Liver (tissue), 9 donors: ENCODE results near the gene CLDN14. TPM values are rescaled to one million over a fixed set of nuclear protein-coding genes. Genes with fewer than 3 reads are reported as not detected.
A peak's percentile ranks its signal among the peaks of the same experiment; 100 is the strongest.

Experiments
- DNase-seq: peaks from one replicate; pipeline ENCODE4 v3.0.0-alpha.2; 2017; ENCODE audit warnings: low spot score
- H3K27ac ChIP-seq, 2 donors: one replicate each; pipeline ENCODE4 v1.7.0; 2013; ENCODE audit warnings: inconsistent platforms in 2 of 2, low read length in 2 of 2, control low read depth in 1 of 2, low read depth in 1 of 2, mild to moderate bottlenecking in 1 of 2
- H3K27me3 ChIP-seq, 4 donors: one replicate each; pipeline versions ENCODE4 v1.6.1 to v1.7.0; 2013; ENCODE audit warnings: low read length in 3 of 4, inconsistent platforms in 1 of 4, mild to moderate bottlenecking in 1 of 4, moderate library complexity in 1 of 4; ENCODE audit not compliant: control insufficient read depth in 4 of 4, insufficient read depth in 4 of 4
- H3K36me3 ChIP-seq, 4 donors: one replicate each; pipeline versions ENCODE4 v1.6.1 to v1.7.0; 2013; ENCODE audit warnings: low read length in 3 of 4, mild to moderate bottlenecking in 3 of 4, low read depth in 1 of 4, moderate library complexity in 1 of 4; ENCODE audit not compliant: control insufficient read depth in 4 of 4, insufficient read depth in 3 of 4
- H3K4me1 ChIP-seq, 4 donors: one replicate each; pipeline versions ENCODE4 v1.6.1 to v1.7.0; 2013; ENCODE audit warnings: low read length in 3 of 4, mild to moderate bottlenecking in 3 of 4, moderate library complexity in 1 of 4; ENCODE audit not compliant: control insufficient read depth in 4 of 4, insufficient read depth in 4 of 4
- H3K4me3 ChIP-seq, 3 donors: one replicate each; pipeline versions ENCODE4 v1.6.1 to v1.7.0; 2013; ENCODE audit warnings: low read length in 3 of 3, control low read depth in 1 of 3, low read depth in 1 of 3, mild to moderate bottlenecking in 1 of 3
- H3K9ac ChIP-seq, 2 donors: one replicate each; pipeline ENCODE4 v1.7.0; 2013; ENCODE audit warnings: low read length in 2 of 2, mild to moderate bottlenecking in 2 of 2, moderate library complexity in 2 of 2, control low read depth in 1 of 2, low read depth in 1 of 2
- H3K9me3 ChIP-seq, 4 donors: one replicate each; pipeline versions ENCODE4 v1.6.1 to v1.7.0; 2013; ENCODE audit warnings: low read length in 3 of 4; ENCODE audit not compliant: control insufficient read depth in 4 of 4
- ATF3 ChIP-seq: IDR thresholded peaks from 2 replicates; pipeline ENCODE4 v1.6.1; 2016; ENCODE audit warnings: antibody characterized with exemption
- CTCF ChIP-seq: fragments of 150-350 bp; IDR thresholded peaks from 2 replicates; pipeline ENCODE4 v1.5.1; 2017; ENCODE audit warnings: improper control_type of control experiment, low read depth, low read length; ENCODE audit not compliant: missing input control
- FOXA1 ChIP-seq: IDR thresholded peaks from 2 replicates; pipeline ENCODE4 v1.6.1; 2016; ENCODE audit warnings: antibody characterized with exemption
- FOXA2 ChIP-seq: IDR thresholded peaks from 2 replicates; pipeline ENCODE4 v1.6.1; 2016; ENCODE audit warnings: antibody characterized with exemption
- GABPA ChIP-seq, 2 donors: IDR thresholded peaks in 1 of 2; conservative IDR thresholded peaks in 1 of 2; 2 replicates each; pipeline ENCODE4 v1.6.1; 2016; ENCODE audit warnings: antibody characterized with exemption in 2 of 2, mild to moderate bottlenecking in 1 of 2, moderate library complexity in 1 of 2
- HNF4A ChIP-seq, 2 donors: conservative IDR thresholded peaks; 2 replicates each; pipeline ENCODE4 v1.6.1; 2016; ENCODE audit warnings: antibody characterized with exemption in 2 of 2, mild to moderate bottlenecking in 2 of 2
- HNF4G ChIP-seq: IDR thresholded peaks from 2 replicates; pipeline ENCODE4 v1.6.1; 2016; ENCODE audit warnings: antibody characterized with exemption
- JUND ChIP-seq, 2 donors: IDR thresholded peaks; 2 replicates each; pipeline ENCODE4 v1.6.1; 2016; ENCODE audit warnings: antibody characterized with exemption in 2 of 2
- MAX ChIP-seq: IDR thresholded peaks from 2 replicates; pipeline ENCODE4 v1.6.1; 2016; ENCODE audit warnings: antibody characterized with exemption
- NR2F2 ChIP-seq: IDR thresholded peaks from 2 replicates; pipeline ENCODE4 v1.6.1; 2016; ENCODE audit warnings: antibody characterized with exemption
- RXRA ChIP-seq, 2 donors: IDR thresholded peaks; 2 replicates each; pipeline ENCODE4 v1.6.1; 2017 to 2018; ENCODE audit warnings: antibody characterized with exemption in 2 of 2, mild to moderate bottlenecking in 1 of 2
- YY1 ChIP-seq: IDR thresholded peaks from 2 replicates; pipeline ENCODE4 v1.6.1; 2016; ENCODE audit warnings: antibody characterized with exemption, mild to moderate bottlenecking
- ZBTB33 ChIP-seq: IDR thresholded peaks from 2 replicates; pipeline ENCODE4 v1.6.1; 2016; ENCODE audit warnings: antibody characterized with exemption
- WGBS: extraction: QIAGEN DNeasy Blood & Tissue Kit; methylation state at CpG from one replicate; pipeline ENCODE4 v1.1.7; 2013; 5-methylcytosine and 5-hydroxymethylcytosine counted together
- polyA plus RNA-seq, 2 donors: library from polyadenylated mRNA; stranded (reverse) in 1 of 2; unstranded in 1 of 2; fragments of 200-250 nt in 1 of 2; fragments of >200 nt in 1 of 2; fragmentation: Nextera tagmentation in 1 of 2; extraction: Ambion mirVana in 1 of 2; gene quantifications; one replicate each; pipeline versions ENCODE4 v1.2.1 to v1.2.3, GENCODE V29; 2013 to 2015
- total RNA-seq, 2 donors: library from RNA; depleted of rRNA; stranded (reverse); fragments of >200 nt; gene quantifications; one replicate each; pipeline ENCODE4 v1.2.3, GENCODE V29; 2014
- donor health status: healthy.
- donor health status: healthy.
- donor health status: healthy.
- donor health status: healthy.
- donor health status: healthy.

CLDN14 gene
- total and polyA plus RNA-seq, 4 donors: 6.3 to 19.4 (median 13.4) TPM

- Histone ChIP-seq H3K4me3 (no peak overlapping the region), H3K4me1 (peaks cover 2 to 26% (median 16%) of the 10 kb centered on the region in 4 donors), H3K27ac (no peak overlapping the region), H3K27me3 (no peaks in the 10 kb centered on the region), H3K9ac (no peak overlapping the region), H3K36me3 (peaks cover 0 to 2% (median 0%) of the 10 kb centered on the region in 4 donors), H3K9me3 (no peaks in the 10 kb centered on the region)
- WGBS: 69% methylated on average over 8 of the region's 8 CpGs
- TF ChIP-seq GABPA (IDR thresholded peaks at IDR 0.05 in 1 of 2, conservative IDR thresholded peaks at IDR 0.05 in 1 of 2): no peak
- TF ChIP-seq HNF4G: no peak
- TF ChIP-seq YY1: peak; percentile 24
- TF ChIP-seq CTCF: no peak
- DNase-seq: no peak
Observed at GRCh38 chr21:36465478-36465877, 14.4 kb downstream of the CLDN14 start.

- H3K27me3 ChIP-seq: no peaks in the 10 kb centered on the region
- peaks cover 2 to 26% (median 16%) of the 10 kb centered on the region in 4 donors for H3K4me1 ChIP-seq
- DNase-seq: no peak
- H3K9ac ChIP-seq: no peak overlapping the region
- H3K9me3 ChIP-seq: no peaks in the 10 kb centered on the region
- no peak overlapping the region for H3K27ac ChIP-seq
- TF ChIP-seq ATF3 (no peak), YY1 (no peak), HNF4G (no peak), FOXA1 (no peak), NR2F2 (no peak), JUND (IDR thresholded peaks at IDR 0.05) (no peak), FOXA2 (no peak), MAX (no peak), HNF4A (conservative IDR thresholded peaks at IDR 0.05) (no peak), RXRA (IDR thresholded peaks at IDR 0.05) (no peak), GABPA (IDR thresholded peaks at IDR 0.05 in 1 of 2, conservative IDR thresholded peaks at IDR 0.05 in 1 of 2) (no peak), ZBTB33 (no peak), CTCF (no peak)
- 74% methylated on average over 3 of the region's 3 CpGs for WGBS
- no peak overlapping the region for H3K4me3 ChIP-seq
- peaks cover 0 to 2% (median 0%) of the 10 kb centered on the region in 4 donors for H3K36me3 ChIP-seq
Observed at GRCh38 chr21:36464590-36464989, 15.3 kb downstream of the CLDN14 start.
